HCT116 (cell line): ENCODE measurements around the gene EXOSC7. TPM values are rescaled to one million over a fixed set of nuclear protein-coding genes. Genes with fewer than 3 reads are reported as not detected.

Experiments
- ATAC-seq: fragments of 200-7000 bp; cut with Tn5 transposase; 2 replicates; pipeline ENCODE4 v1.9.1; 2020; ENCODE audit warnings: mild to moderate bottlenecking, moderate library complexity
- BruUV-seq: library from RNA; stranded (reverse); fragments of 400-500 nt; replicated peaks from 2 replicates; lab custom pipeline; 2021; lab: Mats Ljungman, UMichigan
- CTCF ChIA-PET: fragments of 300-600 bp; sonication (Branson Sonifier 250); formaldehyde crosslinking; loops from one replicate; lab custom pipeline; 2021; ENCODE audit warnings: antibody characterized with exemption; lab: Charles Lee
- POLR2A ChIA-PET: fragments of 300-600, 350-600 bp; sonication (Branson Sonifier 250); formaldehyde crosslinking; loops from one replicate; lab custom pipeline; 2021; ENCODE audit warnings: antibody characterized with exemption; lab: Charles Lee
- RAD21 ChIA-PET, 2 experiments: fragments of 300-600 bp; sonication (Branson Sonifier 250); formaldehyde crosslinking; loops; one replicate each; lab custom pipeline; 2023; ENCODE audit warnings: low total read pairs in 2 of 2; ENCODE audit not compliant: uncharacterized antibody in 2 of 2, unreplicated experiment in 2 of 2, low non-redundant PET in 1 of 2; lab: Charles Lee
- DNase-seq: peaks from one replicate; pipeline ENCODE4 v3.0.0-alpha.2; 2010; ENCODE audit warnings: low read depth, low spot score
- H2AFZ ChIP-seq: fragments of 200-600 bp; shearing (Covaris generic), sonication (generic); 2 replicates; pipeline ENCODE4 v1.6.1; 2017; ENCODE audit warnings: low read depth, mixed run types, mixed read lengths, antibody characterized with exemption, low read length; ENCODE audit not compliant: poor library complexity, severe bottlenecking
- H3K27ac ChIP-seq: 2 replicates; pipeline ENCODE4 v1.5.1; 2012; ENCODE audit warnings: low read depth, low read length
- H3K27me3 ChIP-seq: fragments of 200-600 bp; sonication (generic); 2 replicates; pipeline ENCODE4 v1.6.1; 2016; ENCODE audit warnings: mixed run types, low read length, mixed read lengths; ENCODE audit not compliant: insufficient read depth
- H3K36me3 ChIP-seq, 2 experiments: fragments of 200-500 bp in 1 of 2; fragments of 200-600 bp in 1 of 2; sonication (Bioruptor generic) in 1 of 2; sonication (generic) in 1 of 2; 2 replicates each; pipeline versions ENCODE4 v1.5.1 to v1.6.1; 2014 to 2016; ENCODE audit warnings: low read length in 2 of 2, inconsistent platforms in 1 of 2, mixed read lengths in 1 of 2, mixed run types in 1 of 2; ENCODE audit not compliant: insufficient read depth in 2 of 2, control insufficient read depth in 1 of 2
- H3K4me1 ChIP-seq, 2 experiments: fragments of 200-600 bp in 1 of 2; sonication (generic) in 1 of 2; 2 replicates each; pipeline versions ENCODE4 v1.5.1 to v1.6.1; 2012 to 2017; ENCODE audit warnings: low read length in 2 of 2, inconsistent platforms in 1 of 2, mild to moderate bottlenecking in 1 of 2, mixed read lengths in 1 of 2, mixed run types in 1 of 2, moderate library complexity in 1 of 2; ENCODE audit not compliant: insufficient read depth in 2 of 2, control insufficient read depth in 1 of 2
- H3K4me2 ChIP-seq: fragments of 200-600 bp; sonication (generic); 2 replicates; pipeline ENCODE4 v1.6.1; 2017; ENCODE audit warnings: mixed run types, low read length, mixed read lengths
- H3K4me3 ChIP-seq, 2 experiments: fragments of 200-600 bp in 1 of 2; sonication (generic) in 1 of 2; replicated peaks in 1 of 2; 2 replicates each; pipeline ENCODE4 v1.5.1; 2011 to 2016; ENCODE audit warnings: low read length in 2 of 2, control low read depth in 1 of 2, low read depth in 1 of 2, mild to moderate bottlenecking in 1 of 2, mixed read lengths in 1 of 2, mixed run types in 1 of 2
- H3K79me2 ChIP-seq: fragments of 200-600 bp; sonication (generic); 2 replicates; pipeline ENCODE4 v1.6.1; 2017; ENCODE audit warnings: mild to moderate bottlenecking, mixed run types, low read length, moderate library complexity, mixed read lengths; ENCODE audit not compliant: insufficient read depth
- H3K9ac ChIP-seq: fragments of 200-600 bp; sonication (generic); 2 replicates; pipeline ENCODE4 v1.6.1; 2016; ENCODE audit warnings: low read length, mixed read lengths
- H3K9me2 ChIP-seq: fragments of 200-600 bp; sonication (generic), shearing (Covaris generic); 2 replicates; pipeline ENCODE4 v1.6.1; 2017; ENCODE audit warnings: mixed run types, mild to moderate bottlenecking, moderate library complexity; ENCODE audit not compliant: insufficient read depth
- H3K9me3 ChIP-seq, 2 experiments: fragments of 200-500 bp in 1 of 2; fragments of 200-600 bp in 1 of 2; sonication (Bioruptor generic) in 1 of 2; sonication (generic) in 1 of 2; 2 replicates each; pipeline ENCODE4 v1.6.1; 2014 to 2017; ENCODE audit warnings: low read length in 2 of 2, mixed read lengths in 2 of 2, inconsistent platforms in 1 of 2, low read depth in 1 of 2, mild to moderate bottlenecking in 1 of 2, mixed run types in 1 of 2, moderate library complexity in 1 of 2; ENCODE audit not compliant: control insufficient read depth in 1 of 2, insufficient read depth in 1 of 2
- H4K20me1 ChIP-seq: fragments of 200-600 bp; sonication (generic), shearing (Covaris generic); 2 replicates; pipeline ENCODE4 v1.6.1; 2017; ENCODE audit warnings: mixed run types, mild to moderate bottlenecking, moderate library complexity; ENCODE audit not compliant: insufficient read depth
- CBX3 ChIP-seq: IDR thresholded peaks from 2 replicates; pipeline ENCODE4 v1.6.1; 2012; ENCODE audit warnings: low read depth
- CEBPB ChIP-seq: IDR thresholded peaks from 2 replicates; pipeline ENCODE4 v1.6.1; 2012; ENCODE audit warnings: low read depth
- EGR1 ChIP-seq: IDR thresholded peaks from 2 replicates; pipeline ENCODE4 v1.6.1; 2012; ENCODE audit warnings: low read depth
- JUND ChIP-seq: IDR thresholded peaks from 2 replicates; pipeline ENCODE4 v1.6.1; 2012
- POLR2A ChIP-seq: IDR thresholded peaks from 2 replicates; pipeline ENCODE4 v1.7.0; 2011; ENCODE audit warnings: borderline replicate concordance; ENCODE audit not compliant: insufficient read depth, insufficient read length; ENCODE audit errors: extremely low read depth
- SIN3A ChIP-seq: IDR thresholded peaks from 2 replicates; pipeline ENCODE4 v1.6.1; 2012; ENCODE audit warnings: low read depth
- SP1 ChIP-seq: IDR thresholded peaks from 2 replicates; pipeline ENCODE4 v1.6.1; 2012; ENCODE audit warnings: low read depth
- SRF ChIP-seq: IDR thresholded peaks from 2 replicates; pipeline ENCODE4 v1.6.1; 2012; ENCODE audit warnings: low read depth
- TCF7L2 ChIP-seq: IDR thresholded peaks from 2 replicates; pipeline ENCODE4 v1.7.0; 2011; ENCODE audit warnings: borderline replicate concordance, inconsistent platforms; ENCODE audit not compliant: insufficient read depth, insufficient read length; ENCODE audit errors: extremely low read depth
- ZFX ChIP-seq: fragments of 450-650 bp; IDR thresholded peaks from 2 replicates; pipeline ENCODE4 v1.6.1; 2017
- ZNF274 ChIP-seq: fragments of 200-500 bp; sonication (Bioruptor generic); IDR thresholded peaks from 2 replicates; pipeline ENCODE4 v1.6.1; 2014; ENCODE audit warnings: mild to moderate bottlenecking, low read depth, low read length, inconsistent platforms
- intact Hi-C: fragments of 100-400 bp; cut with micrococcal nuclease; formaldehyde crosslinking; loops from 2 replicates; pipeline ENCODE4 v1.10.0; 2022
- total RNA-seq: library from RNA; stranded (reverse); gene quantifications from one replicate; pipeline ENCODE4 v1.2.1, GENCODE V29; 2021; ENCODE audit not compliant: unreplicated experiment
- TF ChIP-seq, protein P1 (sequence below), 3 experiments: fragments of 200-600 bp in 1 of 3; sonication (generic) in 1 of 3; IDR thresholded peaks in 2 of 3; conservative IDR thresholded peaks in 1 of 3; 2 replicates each; pipeline ENCODE4 v1.5.1; 2012 to 2017; ENCODE audit warnings: low read depth in 2 of 3, low read length in 2 of 3, antibody characterized with exemption in 1 of 3, borderline replicate concordance in 1 of 3, control low read depth in 1 of 3, mild to moderate bottlenecking in 1 of 3, mixed read lengths in 1 of 3, mixed run types in 1 of 3, moderate library complexity in 1 of 3; ENCODE audit not compliant: insufficient read depth in 1 of 3
- TF ChIP-seq, protein P2 (sequence below): IDR thresholded peaks from 2 replicates; pipeline ENCODE4 v1.6.1; 2012; ENCODE audit warnings: low read depth

The EXOSC7 gene
- total RNA-seq, 1 experiment from 2014 or later, result 72.6 TPM

DNA sequence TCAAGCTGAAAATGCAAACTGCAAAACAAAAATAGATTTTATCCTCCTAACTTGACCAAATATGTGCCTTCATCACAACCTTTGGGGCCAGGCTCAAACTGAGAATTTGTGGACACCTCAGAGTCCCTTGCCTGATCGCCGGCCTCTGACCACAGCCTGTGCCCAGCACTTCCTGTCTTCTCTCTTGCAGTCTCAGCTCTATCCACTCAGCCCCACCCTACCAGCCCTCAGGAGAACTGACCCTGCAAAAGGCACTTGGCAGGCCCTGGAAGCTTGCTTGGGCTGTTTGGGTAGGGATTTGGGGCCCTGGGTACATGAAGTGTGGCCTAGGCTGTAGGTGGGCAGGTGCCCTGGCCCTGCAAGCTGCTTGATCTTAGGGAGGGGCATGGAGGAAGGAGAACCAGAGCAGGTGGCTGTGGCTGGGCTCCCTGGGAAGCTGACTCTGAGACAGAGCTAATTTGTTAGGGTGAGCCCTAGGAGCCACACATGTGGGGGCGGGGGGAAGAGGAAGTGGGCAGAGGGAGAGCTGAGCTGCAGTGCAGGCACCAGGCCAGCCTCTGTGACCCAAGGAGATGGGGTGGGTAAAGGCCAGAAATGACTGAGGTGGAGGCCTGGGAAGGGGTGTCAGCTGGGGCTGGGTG, 58.7 kb downstream of the EXOSC7 start:
- DNase-seq, result no peak
- CTCF ChIA-PET, result no interaction called here
- Histone ChIP-seq H3K36me3 (no peaks in the 10 kb centered on the region), H3K27me3 (no peaks in the 10 kb centered on the region), H3K27ac (no peak overlapping the region), H3K79me2 (no peaks in the 10 kb centered on the region), H3K9me3 (no peaks in the 10 kb centered on the region), H3K4me2 (no peak overlapping the region), H4K20me1 (no peaks in the 10 kb centered on the region), H3K9me2 (no peaks in the 10 kb centered on the region), H3K9ac (no peak overlapping the region), H2AFZ (no peak overlapping the region), H3K4me1 (peaks cover 0 to 11% of the 10 kb centered on the region in 2 experiments; a peak in 2 of 4 replicates), H3K4me3 (no peak overlapping the region)
- intact Hi-C loops, result loop anchor here (5.0 to 10.0 kb wide), 3 partner anchors 798 to 1043 kb away; no protein-coding TSS in a partner anchor
- no peak for ATAC-seq
- POLR2A ChIA-PET, result no interaction called here
- no TSS peak for BruUV-seq
- RAD21 ChIA-PET, result interaction anchor here in 1 of 2 experiments (0.6 kb wide), 1 partner anchor 701 kb away, joined by 3 read pairs; no protein-coding TSS in a partner anchor
- TF ChIP-seq, protein P1, sequence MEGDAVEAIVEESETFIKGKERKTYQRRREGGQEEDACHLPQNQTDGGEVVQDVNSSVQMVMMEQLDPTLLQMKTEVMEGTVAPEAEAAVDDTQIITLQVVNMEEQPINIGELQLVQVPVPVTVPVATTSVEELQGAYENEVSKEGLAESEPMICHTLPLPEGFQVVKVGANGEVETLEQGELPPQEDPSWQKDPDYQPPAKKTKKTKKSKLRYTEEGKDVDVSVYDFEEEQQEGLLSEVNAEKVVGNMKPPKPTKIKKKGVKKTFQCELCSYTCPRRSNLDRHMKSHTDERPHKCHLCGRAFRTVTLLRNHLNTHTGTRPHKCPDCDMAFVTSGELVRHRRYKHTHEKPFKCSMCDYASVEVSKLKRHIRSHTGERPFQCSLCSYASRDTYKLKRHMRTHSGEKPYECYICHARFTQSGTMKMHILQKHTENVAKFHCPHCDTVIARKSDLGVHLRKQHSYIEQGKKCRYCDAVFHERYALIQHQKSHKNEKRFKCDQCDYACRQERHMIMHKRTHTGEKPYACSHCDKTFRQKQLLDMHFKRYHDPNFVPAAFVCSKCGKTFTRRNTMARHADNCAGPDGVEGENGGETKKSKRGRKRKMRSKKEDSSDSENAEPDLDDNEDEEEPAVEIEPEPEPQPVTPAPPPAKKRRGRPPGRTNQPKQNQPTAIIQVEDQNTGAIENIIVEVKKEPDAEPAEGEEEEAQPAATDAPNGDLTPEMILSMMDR (IDR thresholded peaks at IDR 0.05 in 2 of 3, conservative IDR thresholded peaks at IDR 0.05 in 1 of 3; ENCODE audit: borderline replicate concordance in 1 of 3, insufficient read depth in 1 of 3, low read depth in 2 of 3, low read length in 2 of 3), result no peak
- TF ChIP-seq CEBPB, result no peak
- TF ChIP-seq ZNF274, result no peak
- no peak for TF ChIP-seq JUND
- TF ChIP-seq SRF, result no peak
- TF ChIP-seq SIN3A, result no peak
- no peak for TF ChIP-seq POLR2A
- TF ChIP-seq SP1, result no peak
- TF ChIP-seq EGR1, result no peak
- TF ChIP-seq, protein P2, sequence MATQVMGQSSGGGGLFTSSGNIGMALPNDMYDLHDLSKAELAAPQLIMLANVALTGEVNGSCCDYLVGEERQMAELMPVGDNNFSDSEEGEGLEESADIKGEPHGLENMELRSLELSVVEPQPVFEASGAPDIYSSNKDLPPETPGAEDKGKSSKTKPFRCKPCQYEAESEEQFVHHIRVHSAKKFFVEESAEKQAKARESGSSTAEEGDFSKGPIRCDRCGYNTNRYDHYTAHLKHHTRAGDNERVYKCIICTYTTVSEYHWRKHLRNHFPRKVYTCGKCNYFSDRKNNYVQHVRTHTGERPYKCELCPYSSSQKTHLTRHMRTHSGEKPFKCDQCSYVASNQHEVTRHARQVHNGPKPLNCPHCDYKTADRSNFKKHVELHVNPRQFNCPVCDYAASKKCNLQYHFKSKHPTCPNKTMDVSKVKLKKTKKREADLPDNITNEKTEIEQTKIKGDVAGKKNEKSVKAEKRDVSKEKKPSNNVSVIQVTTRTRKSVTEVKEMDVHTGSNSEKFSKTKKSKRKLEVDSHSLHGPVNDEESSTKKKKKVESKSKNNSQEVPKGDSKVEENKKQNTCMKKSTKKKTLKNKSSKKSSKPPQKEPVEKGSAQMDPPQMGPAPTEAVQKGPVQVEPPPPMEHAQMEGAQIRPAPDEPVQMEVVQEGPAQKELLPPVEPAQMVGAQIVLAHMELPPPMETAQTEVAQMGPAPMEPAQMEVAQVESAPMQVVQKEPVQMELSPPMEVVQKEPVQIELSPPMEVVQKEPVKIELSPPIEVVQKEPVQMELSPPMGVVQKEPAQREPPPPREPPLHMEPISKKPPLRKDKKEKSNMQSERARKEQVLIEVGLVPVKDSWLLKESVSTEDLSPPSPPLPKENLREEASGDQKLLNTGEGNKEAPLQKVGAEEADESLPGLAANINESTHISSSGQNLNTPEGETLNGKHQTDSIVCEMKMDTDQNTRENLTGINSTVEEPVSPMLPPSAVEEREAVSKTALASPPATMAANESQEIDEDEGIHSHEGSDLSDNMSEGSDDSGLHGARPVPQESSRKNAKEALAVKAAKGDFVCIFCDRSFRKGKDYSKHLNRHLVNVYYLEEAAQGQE, result no peak
- no peak for TF ChIP-seq TCF7L2
- TF ChIP-seq ZFX, result no peak
- TF ChIP-seq CBX3, result no peak
